Ishikawa (cell line): ENCODE data around the gene TEX13B.

ENCODE experiments used
- CEBPB ChIP-seq: IDR thresholded peaks from 2 replicates; pipeline ENCODE4 v1.6.1; 2012
- CREB1 ChIP-seq: IDR thresholded peaks from 2 replicates; pipeline ENCODE4 v1.6.1; 2012; ENCODE audit warnings: low read depth
- EGR1 ChIP-seq: IDR thresholded peaks from 2 replicates; pipeline ENCODE4 v1.6.1; 2012
- EP300 ChIP-seq: IDR thresholded peaks from 2 replicates; pipeline ENCODE4 v1.6.1; 2012; ENCODE audit warnings: borderline replicate concordance
- FOXM1 ChIP-seq: IDR thresholded peaks from 2 replicates; pipeline ENCODE4 v1.6.1; 2012; ENCODE audit warnings: low read depth, borderline replicate concordance
- MAX ChIP-seq: IDR thresholded peaks from 2 replicates; pipeline ENCODE4 v1.6.1; 2012
- NFIC ChIP-seq: IDR thresholded peaks from 2 replicates; pipeline ENCODE4 v1.6.1; 2012
- RAD21 ChIP-seq: IDR thresholded peaks from 2 replicates; pipeline ENCODE4 v1.6.1; 2012; ENCODE audit warnings: low read depth
- REST ChIP-seq: IDR thresholded peaks from 2 replicates; pipeline ENCODE4 v1.6.1; 2012; ENCODE audit warnings: low read depth, mild to moderate bottlenecking
- TAF1 ChIP-seq: IDR thresholded peaks from 2 replicates; pipeline ENCODE4 v1.6.1; 2012; ENCODE audit warnings: low read depth, mild to moderate bottlenecking
- TCF12 ChIP-seq: IDR thresholded peaks from 2 replicates; pipeline ENCODE4 v1.6.1; 2012; ENCODE audit warnings: low read depth
- USF1 ChIP-seq: IDR thresholded peaks from 2 replicates; pipeline ENCODE4 v1.6.1; 2012
- YY1 ChIP-seq: IDR thresholded peaks from 2 replicates; pipeline ENCODE4 v1.6.1; 2012; ENCODE audit warnings: low read depth
- ZBTB7A ChIP-seq: IDR thresholded peaks from 2 replicates; pipeline ENCODE4 v1.6.1; 2012; ENCODE audit warnings: low read depth

- TF ChIP-seq USF1 (no peak), REST (no peak), CEBPB (no peak), TAF1 (no peak), NFIC (no peak), EP300 (no peak), CREB1 (no peak), FOXM1 (no peak), MAX (no peak), RAD21 (no peak), TCF12 (no peak), YY1 (no peak), EGR1 (no peak), ZBTB7A (no peak)
These were observed 4.1 kb downstream of the TEX13B start for GRCh38 chrX:107978071-107978470.
